Measurements from ENCODE around the gene CFAP54. TPM values are rescaled to one million over a fixed set of nuclear protein-coding genes. Genes with fewer than 3 reads are reported as not detected.

Gene CFAP54
- total and polyA plus RNA-seq, 2 experiments from 2014 or later, result 0.07 to 0.76 TPM

GRCh38 chr12:96803969-96804368 is 314.6 kb downstream of the CFAP54 start:
- Histone ChIP-seq H3K27ac (ENCODE audit: low read depth) (no peak overlapping the region), H3K4me2 (no peak overlapping the region), H4K20me1 (replicated peaks; ENCODE audit: insufficient read depth) (no peaks in the 10 kb centered on the region), H3K27me3 (ENCODE audit: insufficient read depth) (no peaks in the 10 kb centered on the region), H3K4me3 (no peak overlapping the region), H3K79me2 (replicated peaks; ENCODE audit: insufficient read depth) (no peaks in the 10 kb centered on the region), H3F3A (replicated peaks; ENCODE audit: low read depth) (no peaks in the 10 kb centered on the region), H3K36me3 (ENCODE audit: insufficient read depth) (no peaks in the 10 kb centered on the region), H3K9me2 (ENCODE audit: insufficient read depth) (peaks cover 8% of the 10 kb centered on the region; the same call in 1 of the 2 replicates), H2AFZ (no peak overlapping the region), H3K4me1 (ENCODE audit: insufficient read depth) (no peaks in the 10 kb centered on the region)
- no peaks in the 10 kb centered on the region for H3K36me3 Mint-ChIP-seq (ENCODE audit: low read depth)
- no peak overlapping the region for H3K4me3 Mint-ChIP-seq
- no peak for ATAC-seq
- H3K9me3 Mint-ChIP-seq, result no peaks in the 10 kb centered on the region
- no peak for TF ChIP-seq STAT1 (IDR thresholded peaks at IDR 0.05; ENCODE audit: unreplicated experiment)
- TF ChIP-seq ZNF114 (CRISPR knock-in tag; IDR thresholded peaks at IDR 0.05), result no peak
- TF ChIP-seq ETS1 (IDR thresholded peaks at IDR 0.05), result no peak
- no peak for TF ChIP-seq ZNF331 (CRISPR knock-in tag; IDR thresholded peaks at IDR 0.05; ENCODE audit: low read depth)
- no peak for TF ChIP-seq EZH2 (IDR thresholded peaks at IDR 0.05; ENCODE audit: low read depth, unreplicated experiment)
- no peak for TF ChIP-seq CREB1 (CRISPR knock-in tag; IDR thresholded peaks at IDR 0.05; ENCODE audit: low read depth)
- no peak for TF ChIP-seq CTCF (conservative IDR thresholded peaks at IDR 0.05; ENCODE audit: low read depth in 2 of 2)
- TF ChIP-seq POLR2AphosphoS5 (IDR thresholded peaks at IDR 0.05; ENCODE audit: low read depth), result no peak
- TF ChIP-seq NANOG (IDR thresholded peaks at IDR 0.05; ENCODE audit: borderline replicate concordance), result no peak
- TF ChIP-seq ZNF462 (CRISPR knock-in tag; IDR thresholded peaks at IDR 0.05), result no peak
- no peak for TF ChIP-seq JUNB (IDR thresholded peaks at IDR 0.05; ENCODE audit: unreplicated experiment)
- TF ChIP-seq EZH2phosphoT487 (IDR thresholded peaks at IDR 0.05; ENCODE audit: unreplicated experiment), result no peak
- H3K4me1 Mint-ChIP-seq, result no peaks in the 10 kb centered on the region
- DNase-seq (ENCODE audit: low spot score), result no peak
- H3K27ac Mint-ChIP-seq, result no peak overlapping the region
- peaks cover 4% of the 10 kb centered on the region for H3K27me3 Mint-ChIP-seq (ENCODE audit: insufficient read depth, low read depth, poor library complexity)
